Measurements from ENCODE around the gene MRPS34.

MRPS34 gene

DNA sequence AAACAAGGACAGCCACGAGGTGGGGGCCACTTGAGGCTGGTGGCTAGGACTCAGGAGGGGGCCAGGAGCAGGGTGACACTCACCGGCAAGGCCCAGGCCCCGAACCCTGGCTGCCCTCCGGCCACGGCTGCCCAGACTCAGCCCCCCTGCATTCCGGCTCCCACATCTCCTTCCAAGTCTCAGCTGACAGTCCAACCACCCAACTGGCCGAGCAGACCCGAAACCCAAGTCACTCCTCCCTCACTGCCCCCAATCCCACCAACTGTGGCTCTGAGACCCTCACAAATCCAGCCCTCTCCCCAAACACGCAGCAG lies 44.3 kb upstream of the MRPS34 start:
- Histone ChIP-seq H3K4me1 (ENCODE audit: low read length) (no peaks in the 10 kb centered on the region), H4K20me1 (ENCODE audit: insufficient read depth, low read length) (no peaks in the 10 kb centered on the region), H3K27ac (ENCODE audit: low read length) (no peak overlapping the region), H2AFZ (ENCODE audit: low read depth, low read length) (no peak overlapping the region), H3K9me3 (ENCODE audit: insufficient read depth, low read length) (no peaks in the 10 kb centered on the region), H3K9ac (ENCODE audit: low read length) (no peak overlapping the region), H3K79me2 (ENCODE audit: low read length) (no peaks in the 10 kb centered on the region), H3K27me3 (ENCODE audit: low read depth, low read length) (no peaks in the 10 kb centered on the region), H3K4me3 (ENCODE audit: low read length) (no peak overlapping the region), H3K4me2 (ENCODE audit: low read length) (no peak overlapping the region), H3K36me3 (replicated peaks; ENCODE audit: low read depth, low read length) (peaks cover 4% of the 10 kb centered on the region)
- TF ChIP-seq, protein P1, sequence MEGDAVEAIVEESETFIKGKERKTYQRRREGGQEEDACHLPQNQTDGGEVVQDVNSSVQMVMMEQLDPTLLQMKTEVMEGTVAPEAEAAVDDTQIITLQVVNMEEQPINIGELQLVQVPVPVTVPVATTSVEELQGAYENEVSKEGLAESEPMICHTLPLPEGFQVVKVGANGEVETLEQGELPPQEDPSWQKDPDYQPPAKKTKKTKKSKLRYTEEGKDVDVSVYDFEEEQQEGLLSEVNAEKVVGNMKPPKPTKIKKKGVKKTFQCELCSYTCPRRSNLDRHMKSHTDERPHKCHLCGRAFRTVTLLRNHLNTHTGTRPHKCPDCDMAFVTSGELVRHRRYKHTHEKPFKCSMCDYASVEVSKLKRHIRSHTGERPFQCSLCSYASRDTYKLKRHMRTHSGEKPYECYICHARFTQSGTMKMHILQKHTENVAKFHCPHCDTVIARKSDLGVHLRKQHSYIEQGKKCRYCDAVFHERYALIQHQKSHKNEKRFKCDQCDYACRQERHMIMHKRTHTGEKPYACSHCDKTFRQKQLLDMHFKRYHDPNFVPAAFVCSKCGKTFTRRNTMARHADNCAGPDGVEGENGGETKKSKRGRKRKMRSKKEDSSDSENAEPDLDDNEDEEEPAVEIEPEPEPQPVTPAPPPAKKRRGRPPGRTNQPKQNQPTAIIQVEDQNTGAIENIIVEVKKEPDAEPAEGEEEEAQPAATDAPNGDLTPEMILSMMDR (IDR thresholded peaks at IDR 0.05; ENCODE audit: low read depth, low read length) = no peak
- TF ChIP-seq EZH2phosphoT487 (IDR thresholded peaks at IDR 0.05; ENCODE audit: low read depth) = no peak

DNA sequence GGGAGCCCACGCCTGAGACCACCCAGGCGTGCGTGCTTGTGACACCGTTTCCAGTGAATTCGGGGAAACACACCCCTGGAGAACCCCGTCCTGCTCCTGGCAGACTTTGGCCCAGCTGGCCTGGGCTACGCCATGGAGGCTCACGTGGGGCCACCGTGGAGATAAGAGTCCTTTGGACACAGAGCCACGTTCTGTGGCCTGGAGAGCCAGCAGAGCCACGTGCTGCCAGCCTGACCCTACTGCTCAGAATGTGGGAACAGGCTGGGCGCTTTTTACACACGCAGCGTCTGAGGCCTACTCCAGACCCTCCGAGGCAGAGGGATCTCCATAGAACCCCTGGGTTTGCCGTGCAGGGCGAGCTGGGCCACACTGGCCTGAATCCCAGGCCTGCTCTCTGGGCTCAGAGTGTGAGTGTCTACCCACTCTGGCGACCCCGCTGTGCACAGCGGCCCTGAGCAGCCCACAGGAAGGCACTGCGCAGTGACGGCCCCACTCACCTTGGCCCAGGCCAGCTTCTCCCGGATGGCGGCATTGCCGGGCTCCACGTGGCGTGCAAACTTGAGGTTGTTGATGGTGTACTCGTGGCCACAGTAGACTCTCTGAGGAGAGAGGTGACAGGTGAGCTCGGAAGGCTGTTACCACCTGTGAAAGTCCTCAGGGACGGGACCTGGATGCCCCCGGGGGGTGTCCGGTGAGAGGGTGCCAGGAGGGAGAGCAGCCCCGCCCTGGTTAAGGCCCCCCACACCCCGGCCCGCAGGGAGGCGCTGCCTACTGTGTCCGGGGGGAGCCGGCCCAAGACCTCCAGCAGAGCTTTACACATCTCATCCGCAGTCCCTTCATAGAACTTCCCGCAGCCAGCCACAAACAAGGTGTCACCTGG lies 43.7 kb upstream of the MRPS34 start:
- TF ChIP-seq EZH2phosphoT487 (IDR thresholded peaks at IDR 0.05; ENCODE audit: low read depth) = no peak
- H4K20me1 ChIP-seq (ENCODE audit: insufficient read depth, low read length) = no peaks in the 10 kb centered on the region
- H3K36me3 ChIP-seq (replicated peaks; ENCODE audit: low read depth, low read length) = peaks cover 4% of the 10 kb centered on the region
- no peak overlapping the region for H3K4me2 ChIP-seq (ENCODE audit: low read length)
- no peak overlapping the region for H3K27ac ChIP-seq (ENCODE audit: low read length)
- no peak overlapping the region for H3K9ac ChIP-seq (ENCODE audit: low read length)
- H3K27me3 ChIP-seq (ENCODE audit: low read depth, low read length) = no peaks in the 10 kb centered on the region
- H2AFZ ChIP-seq (ENCODE audit: low read depth, low read length) = no peak overlapping the region
- no peak overlapping the region for H3K4me3 ChIP-seq (ENCODE audit: low read length)
- no peaks in the 10 kb centered on the region for H3K79me2 ChIP-seq (ENCODE audit: low read length)
- H3K9me3 ChIP-seq (ENCODE audit: insufficient read depth, low read length) = no peaks in the 10 kb centered on the region
- no peaks in the 10 kb centered on the region for H3K4me1 ChIP-seq (ENCODE audit: low read length)

DNA sequence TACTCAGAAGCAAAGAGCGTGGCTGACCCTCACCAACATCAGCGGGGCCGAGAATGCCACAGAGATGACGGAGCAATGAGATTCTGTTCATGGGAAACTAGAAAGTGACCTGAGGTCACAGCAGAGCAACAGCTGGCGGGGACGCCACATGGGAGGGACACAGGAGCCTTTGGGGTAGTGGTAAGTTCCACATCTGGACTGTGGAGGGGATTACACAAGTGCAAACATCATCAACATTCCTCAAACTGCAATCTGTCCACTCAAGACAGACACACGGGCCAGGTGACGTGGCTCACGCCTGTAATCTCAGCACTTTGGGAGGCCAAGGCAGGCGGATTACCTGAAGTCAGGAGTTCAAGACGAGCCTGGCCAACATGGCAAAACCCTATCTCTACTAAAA lies 42.5 kb upstream of the MRPS34 start:
- Histone ChIP-seq H3K36me3 (replicated peaks; ENCODE audit: low read depth, low read length) (peaks cover 4% of the 10 kb centered on the region), H3K27me3 (ENCODE audit: low read depth, low read length) (no peaks in the 10 kb centered on the region), H3K4me2 (ENCODE audit: low read length) (no peak overlapping the region), H3K4me1 (ENCODE audit: low read length) (no peaks in the 10 kb centered on the region), H3K9ac (ENCODE audit: low read length) (no peak overlapping the region), H3K27ac (ENCODE audit: low read length) (no peak overlapping the region), H2AFZ (ENCODE audit: low read depth, low read length) (no peak overlapping the region), H3K9me3 (ENCODE audit: insufficient read depth, low read length) (no peaks in the 10 kb centered on the region), H3K4me3 (ENCODE audit: low read length) (no peak overlapping the region), H3K79me2 (ENCODE audit: low read length) (no peaks in the 10 kb centered on the region), H4K20me1 (ENCODE audit: insufficient read depth, low read length) (no peaks in the 10 kb centered on the region)
- TF ChIP-seq EZH2phosphoT487 (IDR thresholded peaks at IDR 0.05; ENCODE audit: low read depth) = no peak
- TF ChIP-seq, protein P1 (IDR thresholded peaks at IDR 0.05; ENCODE audit: low read depth, low read length) = no peak

DNA sequence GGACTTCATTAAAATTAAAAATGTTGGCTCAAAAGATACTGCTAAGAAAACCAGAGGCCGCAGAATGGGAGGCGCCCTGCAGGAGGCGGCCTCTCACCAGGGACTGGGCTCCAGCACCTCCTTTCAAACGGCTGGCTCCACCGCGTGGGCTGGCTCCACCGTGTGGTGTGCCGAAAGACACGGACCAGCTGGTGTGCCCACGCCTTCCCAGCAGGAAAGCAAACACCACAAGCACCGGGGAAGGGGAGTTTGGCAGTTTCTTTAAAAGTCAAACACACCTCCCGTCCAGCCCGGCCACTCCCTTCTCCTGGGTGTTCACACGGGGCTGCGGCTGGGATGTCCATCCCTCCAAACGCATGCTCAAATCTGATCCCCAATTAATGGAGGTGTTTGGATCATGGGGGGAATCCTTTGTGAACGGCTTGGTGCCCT lies 39.8 kb upstream of the MRPS34 start:
- Histone ChIP-seq H3K27me3 (ENCODE audit: low read depth, low read length) (no peaks in the 10 kb centered on the region), H3K79me2 (ENCODE audit: low read length) (no peaks in the 10 kb centered on the region), H3K4me3 (ENCODE audit: low read length) (no peak overlapping the region), H3K27ac (ENCODE audit: low read length) (no peak overlapping the region), H3K4me1 (ENCODE audit: low read length) (no peaks in the 10 kb centered on the region), H3K4me2 (ENCODE audit: low read length) (no peak overlapping the region), H4K20me1 (ENCODE audit: insufficient read depth, low read length) (no peaks in the 10 kb centered on the region), H3K9me3 (ENCODE audit: insufficient read depth, low read length) (no peaks in the 10 kb centered on the region), H2AFZ (ENCODE audit: low read depth, low read length) (no peak overlapping the region), H3K36me3 (replicated peaks; ENCODE audit: low read depth, low read length) (peaks cover 8% of the 10 kb centered on the region), H3K9ac (ENCODE audit: low read length) (no peak overlapping the region)
- TF ChIP-seq, protein P1 (IDR thresholded peaks at IDR 0.05; ENCODE audit: low read depth, low read length) = no peak
- no peak for TF ChIP-seq EZH2phosphoT487 (IDR thresholded peaks at IDR 0.05; ENCODE audit: low read depth)

All from OCI-LY3 (cell line).